Naive B cell (primary cell): ENCODE results near the gene GRM8. TPM values are rescaled to one million over a fixed set of nuclear protein-coding genes. Genes with fewer than 3 reads are reported as not detected.
A peak's percentile ranks its signal among the peaks of the same experiment; 100 is the strongest.

ENCODE experiments used
- ATAC-seq, 2 donors: fragments of 150-1000 bp; cut with Tn5 transposase; 2 replicates each; pipeline ENCODE4 v1.10.0; 2021; ENCODE audit warnings: low read depth in 2 of 2, mild to moderate bottlenecking in 2 of 2, moderate library complexity in 2 of 2
- DNase-seq: peaks from one replicate; pipeline ENCODE4 v3.0.0; 2022
- H3K27ac Mint-ChIP-seq, 6 donors: one replicate each; pipeline ENCODE4 v1.8.0; 2020 to 2022; ENCODE audit warnings: mild to moderate bottlenecking in 6 of 6, mixed read lengths in 6 of 6, moderate library complexity in 5 of 6, inconsistent platforms in 2 of 6
- H3K27me3 Mint-ChIP-seq, 3 donors: one replicate each; pipeline ENCODE4 v1.8.0; 2021 to 2022; ENCODE audit warnings: mixed read lengths in 3 of 3, mild to moderate bottlenecking in 1 of 3
- H3K36me3 Mint-ChIP-seq, 2 donors: one replicate each; pipeline ENCODE4 v1.8.0; 2020 to 2022; ENCODE audit warnings: mixed read lengths in 2 of 2, inconsistent platforms in 1 of 2, mild to moderate bottlenecking in 1 of 2
- H3K4me1 Mint-ChIP-seq, 3 donors: one replicate each; pipeline ENCODE4 v1.8.0; 2020 to 2022; ENCODE audit warnings: mixed read lengths in 3 of 3, inconsistent platforms in 1 of 3, mild to moderate bottlenecking in 1 of 3, moderate library complexity in 1 of 3
- H3K4me3 Mint-ChIP-seq, 8 donors: one replicate each; pipeline ENCODE4 v1.8.0; 2020 to 2022; ENCODE audit warnings: mild to moderate bottlenecking in 8 of 8, mixed read lengths in 8 of 8, moderate library complexity in 8 of 8, inconsistent platforms in 2 of 8
- H3K9me3 Mint-ChIP-seq, 7 donors: one replicate each; pipeline ENCODE4 v1.8.0; 2020 to 2022; ENCODE audit warnings: mixed read lengths in 7 of 7, mild to moderate bottlenecking in 5 of 7, inconsistent platforms in 2 of 7, moderate library complexity in 1 of 7
- polyA plus RNA-seq, 6 donors: library from polyadenylated mRNA; unstranded; fragments of 300-500 nt; fragmentation: Illumina TruSeq; gene quantifications; one replicate each; pipeline ENCODE4 v1.2.3, GENCODE V29; 2021; ENCODE audit warnings: low read depth in 6 of 6

Gene GRM8
- polyA plus RNA-seq, 6 donors from 2014 or later = not detected

- H3K4me1 Mint-ChIP-seq = no peaks in the 10 kb centered on the region
- peaks cover 0 to 3% (median 0%) of the 10 kb centered on the region in 7 donors for H3K9me3 Mint-ChIP-seq
- no peaks in the 10 kb centered on the region for H3K27me3 Mint-ChIP-seq
- H3K4me3 Mint-ChIP-seq = no peak overlapping the region
- DNase-seq (no peak), ATAC-seq (no peak)
- no peaks in the 10 kb centered on the region for H3K36me3 Mint-ChIP-seq
- H3K27ac Mint-ChIP-seq = no peak overlapping the region
Observed at GRCh38 chr7:126485791-126486190, 767.0 kb downstream of the GRM8 start.

- ATAC-seq = no peak
- no peak overlapping the region for H3K27ac Mint-ChIP-seq
- H3K9me3 Mint-ChIP-seq = peaks cover 0 to 7% (median 0%) of the 10 kb centered on the region in 7 donors
Observed at GRCh38 chr7:126483972-126484371, 768.8 kb downstream of the GRM8 start.

GRCh38 chr7:126472825-126473224, 779.9 kb downstream of the GRM8 start:
- H3K27me3 Mint-ChIP-seq = no peaks in the 10 kb centered on the region
- H3K36me3 Mint-ChIP-seq = no peaks in the 10 kb centered on the region
- H3K27ac Mint-ChIP-seq = no peak overlapping the region
- H3K4me1 Mint-ChIP-seq = no peaks in the 10 kb centered on the region
- DNase-seq = no peak
- no peak overlapping the region for H3K4me3 Mint-ChIP-seq
- H3K9me3 Mint-ChIP-seq = peaks cover 0 to 12% (median 6%) of the 10 kb centered on the region in 7 donors
- ATAC-seq = no peak

More at GRCh38 chr7:126483972-126484371, 768.8 kb downstream of the GRM8 start:
- Mint-ChIP-seq H3K4me3 (no peak overlapping the region), H3K36me3 (no peaks in the 10 kb centered on the region), H3K4me1 (no peaks in the 10 kb centered on the region), H3K27me3 (no peaks in the 10 kb centered on the region)
- no peak for DNase-seq

GRCh38 chr7:126462405-126462804, 790.3 kb downstream of the GRM8 start:
- no peak overlapping the region for H3K4me3 Mint-ChIP-seq
- no peak for ATAC-seq
- H3K9me3 Mint-ChIP-seq = peaks cover 0 to 14% (median 0%) of the 10 kb centered on the region in 7 donors
- no peaks in the 10 kb centered on the region for H3K36me3 Mint-ChIP-seq
- no peaks in the 10 kb centered on the region for H3K27me3 Mint-ChIP-seq
- no peaks in the 10 kb centered on the region for H3K4me1 Mint-ChIP-seq
- H3K27ac Mint-ChIP-seq = no peak overlapping the region
- DNase-seq = no peak

GRCh38 chr7:126460664-126461063, 792.1 kb downstream of the GRM8 start:
- DNase-seq (no peak), ATAC-seq (no peak)
- Mint-ChIP-seq H3K9me3 (peaks cover 0 to 14% (median 0%) of the 10 kb centered on the region in 7 donors), H3K4me3 (no peak overlapping the region), H3K36me3 (no peaks in the 10 kb centered on the region), H3K27me3 (no peaks in the 10 kb centered on the region), H3K27ac (no peak overlapping the region), H3K4me1 (no peaks in the 10 kb centered on the region)

- no peaks in the 10 kb centered on the region for H3K4me1 Mint-ChIP-seq
- no peak overlapping the region for H3K4me3 Mint-ChIP-seq
- no peaks in the 10 kb centered on the region for H3K27me3 Mint-ChIP-seq
- no peaks in the 10 kb centered on the region for H3K36me3 Mint-ChIP-seq
- H3K9me3 Mint-ChIP-seq = peaks cover 0 to 10% (median 2%) of the 10 kb centered on the region in 7 donors
- no peak overlapping the region for H3K27ac Mint-ChIP-seq
- DNase-seq (no peak), ATAC-seq (no peak)
Observed at GRCh38 chr7:126453104-126453503, 799.6 kb downstream of the GRM8 start.

GRCh38 chr7:126450269-126450671, 802.5 kb downstream of the GRM8 start:
- no peak for DNase-seq
- ATAC-seq = peak in 1 of 2 donors; percentile 41
- Mint-ChIP-seq H3K36me3 (no peaks in the 10 kb centered on the region), H3K9me3 (peaks cover 0 to 10% (median 2%) of the 10 kb centered on the region in 7 donors), H3K27ac (no peak overlapping the region), H3K4me3 (no peak overlapping the region), H3K27me3 (no peaks in the 10 kb centered on the region), H3K4me1 (no peaks in the 10 kb centered on the region)

- ATAC-seq = no peak
- no peaks in the 10 kb centered on the region for H3K36me3 Mint-ChIP-seq
- no peak for DNase-seq
- no peaks in the 10 kb centered on the region for H3K27me3 Mint-ChIP-seq
- no peak overlapping the region for H3K27ac Mint-ChIP-seq
- peaks cover 0 to 10% (median 2%) of the 10 kb centered on the region in 7 donors for H3K9me3 Mint-ChIP-seq
- no peaks in the 10 kb centered on the region for H3K4me1 Mint-ChIP-seq
- H3K4me3 Mint-ChIP-seq = no peak overlapping the region
Observed at GRCh38 chr7:126449611-126450268, 803.0 kb downstream of the GRM8 start.

- DNase-seq (no peak), ATAC-seq (no peak)
- no peaks in the 10 kb centered on the region for H3K4me1 Mint-ChIP-seq
- H3K27me3 Mint-ChIP-seq = no peaks in the 10 kb centered on the region
- no peak overlapping the region for H3K4me3 Mint-ChIP-seq
- H3K36me3 Mint-ChIP-seq = no peaks in the 10 kb centered on the region
- H3K9me3 Mint-ChIP-seq = peaks cover 0 to 6% (median 2%) of the 10 kb centered on the region in 7 donors
- H3K27ac Mint-ChIP-seq = no peak overlapping the region
Observed at GRCh38 chr7:126447984-126448383, 804.8 kb downstream of the GRM8 start.

GRCh38 chr7:126445991-126446390, 806.8 kb downstream of the GRM8 start:
- no peaks in the 10 kb centered on the region for H3K4me1 Mint-ChIP-seq
- no peak overlapping the region for H3K4me3 Mint-ChIP-seq
- H3K27ac Mint-ChIP-seq = no peak overlapping the region
- H3K9me3 Mint-ChIP-seq = peaks cover 0 to 1% (median 0%) of the 10 kb centered on the region in 7 donors
- DNase-seq (no peak), ATAC-seq (no peak)
- no peaks in the 10 kb centered on the region for H3K36me3 Mint-ChIP-seq
- H3K27me3 Mint-ChIP-seq = no peaks in the 10 kb centered on the region

GRCh38 chr7:126443951-126444350, 808.8 kb downstream of the GRM8 start:
- no peak overlapping the region for H3K27ac Mint-ChIP-seq
- peaks cover 0 to 1% (median 0%) of the 10 kb centered on the region in 7 donors for H3K9me3 Mint-ChIP-seq
- H3K4me1 Mint-ChIP-seq = no peaks in the 10 kb centered on the region
- no peaks in the 10 kb centered on the region for H3K36me3 Mint-ChIP-seq
- no peaks in the 10 kb centered on the region for H3K27me3 Mint-ChIP-seq
- no peak for ATAC-seq
- no peak for DNase-seq
- H3K4me3 Mint-ChIP-seq = no peak overlapping the region

GRCh38 chr7:126442908-126443307, 809.8 kb downstream of the GRM8 start:
- DNase-seq (no peak), ATAC-seq (no peak)
- no peaks in the 10 kb centered on the region for H3K27me3 Mint-ChIP-seq
- no peaks in the 10 kb centered on the region for H3K4me1 Mint-ChIP-seq
- H3K4me3 Mint-ChIP-seq = no peak overlapping the region
- no peak overlapping the region for H3K27ac Mint-ChIP-seq
- H3K9me3 Mint-ChIP-seq = peaks cover 0 to 2% (median 0%) of the 10 kb centered on the region in 7 donors
- H3K36me3 Mint-ChIP-seq = no peaks in the 10 kb centered on the region

GRCh38 chr7:126441745-126442144, 811.0 kb downstream of the GRM8 start:
- ATAC-seq = no peak
- Mint-ChIP-seq H3K4me1 (no peaks in the 10 kb centered on the region), H3K27me3 (no peaks in the 10 kb centered on the region), H3K27ac (no peak overlapping the region), H3K36me3 (no peaks in the 10 kb centered on the region), H3K9me3 (peaks cover 0 to 2% (median 0%) of the 10 kb centered on the region in 7 donors), H3K4me3 (no peak overlapping the region)
- DNase-seq = no peak

GRCh38 chr7:126440542-126440941, 812.2 kb downstream of the GRM8 start:
- Mint-ChIP-seq H3K4me3 (no peak overlapping the region), H3K9me3 (peaks cover 0 to 2% (median 0%) of the 10 kb centered on the region in 7 donors), H3K36me3 (no peaks in the 10 kb centered on the region), H3K27me3 (no peaks in the 10 kb centered on the region), H3K27ac (no peak overlapping the region), H3K4me1 (no peaks in the 10 kb centered on the region)
- ATAC-seq = no peak
- no peak for DNase-seq
